GM12865 (cell line): Measurements from ENCODE around the gene GPC3.
"Not testable (repeated sequence)": the region's sequence is repeated elsewhere in the genome, so short reads cannot be mapped to it uniquely, and the experiment has no call there.

Experiments used
- DNase-seq: peaks from one replicate; pipeline ENCODE4 v3.0.0; 2010; ENCODE audit warnings: low read depth
- H3K4me3 ChIP-seq: 2 replicates; pipeline ENCODE4 v1.5.1; 2011; ENCODE audit warnings: mild to moderate bottlenecking, low read depth, low read length, control low read depth
- TF ChIP-seq, protein P1 (sequence below): IDR thresholded peaks from 2 replicates; pipeline ENCODE4 v1.5.1; 2011; ENCODE audit warnings: low read length, control low read depth, low read depth, inconsistent platforms; ENCODE audit not compliant: insufficient read depth; ENCODE audit errors: missing control alignments

Gene GPC3

DNA sequence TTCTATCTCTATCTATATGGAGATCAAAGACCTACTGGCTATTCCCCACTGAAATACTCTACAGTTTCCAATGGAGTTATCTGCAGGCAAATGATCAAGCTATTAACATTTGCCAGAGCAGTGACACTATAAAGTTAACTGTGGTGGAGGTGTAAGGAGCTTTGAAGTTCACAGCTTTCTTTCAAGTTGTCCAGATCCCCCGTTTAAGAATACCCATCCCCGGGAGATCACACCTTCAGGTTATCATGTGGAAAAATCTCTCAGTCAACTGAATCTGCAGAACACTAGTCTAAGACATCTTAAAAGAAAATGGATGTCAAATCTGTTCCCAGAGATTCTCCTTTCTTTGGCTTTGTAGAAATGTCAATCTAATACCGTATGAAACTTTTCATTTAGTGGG, 80.1 kb downstream of the GPC3 start:
- TF ChIP-seq, protein P1, sequence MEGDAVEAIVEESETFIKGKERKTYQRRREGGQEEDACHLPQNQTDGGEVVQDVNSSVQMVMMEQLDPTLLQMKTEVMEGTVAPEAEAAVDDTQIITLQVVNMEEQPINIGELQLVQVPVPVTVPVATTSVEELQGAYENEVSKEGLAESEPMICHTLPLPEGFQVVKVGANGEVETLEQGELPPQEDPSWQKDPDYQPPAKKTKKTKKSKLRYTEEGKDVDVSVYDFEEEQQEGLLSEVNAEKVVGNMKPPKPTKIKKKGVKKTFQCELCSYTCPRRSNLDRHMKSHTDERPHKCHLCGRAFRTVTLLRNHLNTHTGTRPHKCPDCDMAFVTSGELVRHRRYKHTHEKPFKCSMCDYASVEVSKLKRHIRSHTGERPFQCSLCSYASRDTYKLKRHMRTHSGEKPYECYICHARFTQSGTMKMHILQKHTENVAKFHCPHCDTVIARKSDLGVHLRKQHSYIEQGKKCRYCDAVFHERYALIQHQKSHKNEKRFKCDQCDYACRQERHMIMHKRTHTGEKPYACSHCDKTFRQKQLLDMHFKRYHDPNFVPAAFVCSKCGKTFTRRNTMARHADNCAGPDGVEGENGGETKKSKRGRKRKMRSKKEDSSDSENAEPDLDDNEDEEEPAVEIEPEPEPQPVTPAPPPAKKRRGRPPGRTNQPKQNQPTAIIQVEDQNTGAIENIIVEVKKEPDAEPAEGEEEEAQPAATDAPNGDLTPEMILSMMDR = no peak
- no peak overlapping the region for H3K4me3 ChIP-seq
- no peak for DNase-seq

DNA sequence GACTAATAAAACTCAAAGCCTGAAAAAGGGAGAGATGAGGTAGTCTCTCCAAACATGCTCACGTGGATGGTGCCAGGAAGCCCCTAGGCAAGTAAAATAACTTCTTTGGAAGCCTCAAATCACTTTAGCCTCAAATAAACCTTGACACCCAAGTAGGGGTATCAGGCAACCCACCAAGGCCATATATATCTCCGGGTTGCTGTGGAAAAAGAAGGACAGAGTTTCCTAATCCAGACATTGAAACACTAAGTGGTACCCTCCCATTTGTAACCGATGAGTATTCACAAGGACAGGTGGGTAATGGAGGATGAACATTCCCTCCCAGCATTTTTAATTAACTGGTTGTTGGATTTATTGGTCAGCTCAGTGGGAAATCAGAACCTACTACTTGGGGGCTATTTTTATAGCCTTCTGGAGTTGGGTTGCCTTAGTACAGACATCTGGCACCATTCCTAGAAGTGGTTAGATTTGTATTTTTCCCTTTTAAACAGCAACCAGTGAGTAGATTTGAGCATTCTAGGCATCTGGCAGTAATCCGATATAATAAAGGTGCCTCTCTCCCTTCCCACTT, 87.7 kb downstream of the GPC3 start:
- no peak for DNase-seq
- TF ChIP-seq, protein P1 = no peak
- no peak overlapping the region for H3K4me3 ChIP-seq

DNA sequence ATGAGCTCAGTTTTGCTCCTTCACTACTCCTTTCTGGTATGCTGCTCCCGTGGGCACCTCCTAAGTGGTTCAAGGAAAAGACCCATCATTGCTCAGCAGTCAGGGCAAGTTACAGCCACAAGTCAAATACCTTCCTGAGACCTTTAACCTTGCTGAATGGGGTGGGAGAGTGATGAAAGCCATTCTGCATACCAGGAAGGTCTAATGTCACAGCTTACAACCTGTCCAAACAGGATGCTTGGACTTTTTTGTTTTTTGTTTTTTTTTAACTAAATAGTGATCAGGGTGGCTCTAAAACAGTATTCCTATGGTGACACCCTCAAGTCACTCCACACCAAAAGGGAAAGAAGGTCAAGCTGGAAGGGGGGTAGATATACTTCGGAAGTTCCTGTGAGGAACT, 93.1 kb downstream of the GPC3 start:
- TF ChIP-seq, protein P1 = no peak
- DNase-seq = no peak
- H3K4me3 ChIP-seq = no peak overlapping the region

DNA sequence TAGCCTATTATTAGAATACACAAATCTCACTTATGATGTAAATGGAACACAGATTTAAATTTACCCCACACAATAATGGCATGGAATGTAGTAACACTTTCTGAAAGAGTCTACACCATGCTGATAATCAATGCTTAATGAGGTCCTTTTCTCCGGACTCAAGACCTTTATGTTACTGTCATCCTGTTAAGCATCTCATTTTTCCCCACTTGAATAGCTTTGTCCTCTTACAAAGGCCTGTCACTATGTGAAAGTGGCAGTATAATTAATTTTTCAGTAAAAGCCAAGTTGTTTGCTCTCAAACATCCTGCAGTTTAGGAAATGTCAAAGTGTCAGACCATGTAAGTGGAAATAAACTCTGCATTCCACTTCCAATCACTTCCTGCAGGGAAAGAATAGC, 96.4 kb downstream of the GPC3 start:
- H3K4me3 ChIP-seq = no peak overlapping the region
- TF ChIP-seq, protein P1 = no peak
- no peak for DNase-seq

DNA sequence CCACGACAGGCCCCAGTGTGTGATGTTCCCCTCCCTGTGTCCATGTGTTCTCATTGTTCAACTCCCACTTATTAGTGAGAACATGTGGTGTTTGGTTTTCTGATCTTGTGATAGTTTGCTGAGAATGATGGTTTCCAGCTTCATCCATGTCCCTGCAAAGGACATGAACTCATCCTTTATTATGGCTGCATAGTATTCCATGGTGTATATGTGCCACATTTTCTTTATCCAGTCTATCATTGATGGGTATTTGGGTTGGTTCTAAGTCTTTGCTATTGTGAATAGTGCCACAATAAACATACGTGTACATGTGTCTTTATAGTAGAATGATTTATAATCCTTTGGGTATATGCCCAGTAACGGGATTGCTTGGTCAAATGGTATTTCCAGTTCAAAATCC, 97.3 kb downstream of the GPC3 start:
- DNase-seq, H3K4me3 ChIP-seq: not testable (repeated sequence)

DNA sequence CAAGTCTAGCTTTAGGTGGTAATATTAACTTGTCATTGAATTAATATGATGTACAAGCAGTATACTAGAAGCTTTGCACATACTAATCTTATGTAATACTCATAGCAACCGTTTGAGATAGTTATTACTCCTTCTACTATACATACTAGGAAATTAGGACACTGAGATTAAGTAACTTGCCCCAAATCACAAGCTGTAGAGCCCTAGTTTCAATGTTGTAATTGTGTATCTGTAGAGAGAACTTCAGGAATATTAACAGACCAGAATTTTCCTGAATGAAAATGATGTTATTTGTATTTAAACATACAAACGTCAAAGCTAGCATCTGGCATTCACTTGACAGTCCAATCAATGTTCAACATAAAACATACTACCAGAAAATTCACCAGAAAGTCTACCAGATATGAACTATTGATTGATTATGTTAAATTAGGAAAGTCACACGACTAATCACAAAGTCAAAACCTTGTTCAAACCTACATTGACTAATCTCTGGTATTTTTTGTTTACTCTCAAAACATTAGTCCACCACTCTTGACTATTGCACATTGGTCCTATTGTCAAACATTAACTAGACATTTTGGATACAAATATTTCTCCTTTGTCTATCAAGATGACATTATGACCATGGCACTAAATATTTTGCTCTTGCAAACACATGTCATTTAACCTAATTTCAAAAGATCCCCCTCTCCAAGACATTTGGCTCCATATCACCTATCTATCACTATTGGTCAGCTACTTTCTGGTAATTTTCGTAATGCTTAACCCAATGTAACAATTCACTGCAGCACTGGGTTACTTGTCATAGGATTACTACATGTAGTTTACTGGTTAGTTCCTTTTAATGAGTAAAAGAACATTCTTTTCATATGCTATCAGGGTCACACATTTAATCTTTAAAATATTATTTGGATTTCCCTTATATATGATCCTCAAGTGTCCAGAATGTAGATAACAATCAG, 100.7 kb downstream of the GPC3 start:
- DNase-seq = no peak
- H3K4me3 ChIP-seq = no peak overlapping the region
- TF ChIP-seq, protein P1 = no peak

DNA sequence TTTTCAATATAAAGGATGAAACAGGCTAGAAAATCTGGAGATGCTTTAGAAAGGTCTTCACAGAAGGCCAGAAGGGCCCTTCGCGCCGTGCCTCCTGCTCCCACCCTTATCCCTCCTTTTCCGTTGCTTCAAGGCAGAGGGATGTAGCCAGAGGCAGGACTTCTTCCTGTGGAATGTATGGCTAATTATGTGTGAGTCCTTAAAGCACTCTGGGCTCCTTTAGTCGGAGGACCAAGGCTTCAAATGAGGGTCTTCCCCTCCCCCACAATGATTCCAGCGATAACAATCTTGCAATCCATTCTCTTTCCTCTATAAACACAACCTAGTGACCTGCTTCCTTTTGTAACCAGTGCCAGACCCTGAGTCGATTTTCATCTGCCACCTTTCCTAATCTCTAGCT, 103.5 kb downstream of the GPC3 start:
- TF ChIP-seq, protein P1 = no peak
- no peak overlapping the region for H3K4me3 ChIP-seq
- no peak for DNase-seq
